GM19193 (cell line): ENCODE data around the gene FHIP2A.

Experiments
- POLR2A ChIP-seq: IDR thresholded peaks from 4 replicates; pipeline ENCODE4 v1.6.1; 2011; ENCODE audit not compliant: insufficient read depth, insufficient read length; ENCODE audit errors: extremely low read depth

Gene FHIP2A

DNA sequence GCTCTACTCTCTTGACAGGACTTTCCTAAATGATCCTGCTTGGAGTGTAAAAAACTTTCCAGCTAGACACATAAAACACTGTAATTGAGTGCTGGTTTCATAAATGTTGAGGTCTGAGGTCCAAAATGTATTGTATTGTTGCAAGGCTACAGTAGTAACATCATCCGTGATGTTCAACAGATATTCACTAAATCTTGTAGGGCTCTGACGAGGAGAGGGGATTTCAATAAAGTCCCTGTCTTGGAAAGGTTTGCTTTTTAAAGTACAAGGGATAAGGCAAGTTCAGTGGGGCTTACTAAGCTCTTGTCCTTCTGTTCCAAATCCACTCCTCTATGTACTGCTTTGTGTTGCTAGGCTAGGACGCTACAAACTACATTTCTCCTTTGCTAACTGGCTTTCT, 48.9 kb downstream of the FHIP2A start:
- TF ChIP-seq POLR2A = no peak

DNA sequence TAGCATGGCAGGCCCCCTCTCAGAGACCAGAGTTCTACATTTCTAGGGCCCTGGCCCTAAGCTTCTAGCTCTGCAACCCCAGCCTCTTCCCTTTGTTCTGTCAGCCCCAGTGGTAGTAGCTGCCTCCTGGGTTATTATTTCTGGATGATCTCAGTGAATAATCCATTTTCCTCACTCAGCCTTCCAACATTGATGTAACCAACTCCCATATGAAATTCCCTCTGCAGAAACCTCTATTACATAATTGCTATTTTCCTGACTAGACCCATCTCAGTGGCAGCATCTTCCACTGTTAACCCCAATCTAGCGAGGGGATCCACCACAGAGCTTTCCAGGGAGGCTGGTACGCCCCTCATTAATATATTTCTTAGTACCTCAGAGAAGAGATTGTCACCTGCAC, 49.8 kb downstream of the FHIP2A start:
- TF ChIP-seq POLR2A = no peak
